Myocyte (in vitro differentiated cells): ENCODE results near the gene PRKAR1B. TPM values are rescaled to one million over a fixed set of nuclear protein-coding genes. Genes with fewer than 3 reads are reported as not detected.

ENCODE experiments used
- DNase-seq: peaks from one replicate; pipeline ENCODE4 v3.0.0-alpha.2; 2012; ENCODE audit warnings: low read depth
- total RNA-seq: library from RNA; depleted of rRNA; stranded (reverse); fragments of >200 nt; gene quantifications from 2 replicates; pipeline ENCODE4 v1.2.3, GENCODE V29; 2014

Gene PRKAR1B
- total RNA-seq, 1 donor from 2014 or later: 16.4 TPM

DNA sequence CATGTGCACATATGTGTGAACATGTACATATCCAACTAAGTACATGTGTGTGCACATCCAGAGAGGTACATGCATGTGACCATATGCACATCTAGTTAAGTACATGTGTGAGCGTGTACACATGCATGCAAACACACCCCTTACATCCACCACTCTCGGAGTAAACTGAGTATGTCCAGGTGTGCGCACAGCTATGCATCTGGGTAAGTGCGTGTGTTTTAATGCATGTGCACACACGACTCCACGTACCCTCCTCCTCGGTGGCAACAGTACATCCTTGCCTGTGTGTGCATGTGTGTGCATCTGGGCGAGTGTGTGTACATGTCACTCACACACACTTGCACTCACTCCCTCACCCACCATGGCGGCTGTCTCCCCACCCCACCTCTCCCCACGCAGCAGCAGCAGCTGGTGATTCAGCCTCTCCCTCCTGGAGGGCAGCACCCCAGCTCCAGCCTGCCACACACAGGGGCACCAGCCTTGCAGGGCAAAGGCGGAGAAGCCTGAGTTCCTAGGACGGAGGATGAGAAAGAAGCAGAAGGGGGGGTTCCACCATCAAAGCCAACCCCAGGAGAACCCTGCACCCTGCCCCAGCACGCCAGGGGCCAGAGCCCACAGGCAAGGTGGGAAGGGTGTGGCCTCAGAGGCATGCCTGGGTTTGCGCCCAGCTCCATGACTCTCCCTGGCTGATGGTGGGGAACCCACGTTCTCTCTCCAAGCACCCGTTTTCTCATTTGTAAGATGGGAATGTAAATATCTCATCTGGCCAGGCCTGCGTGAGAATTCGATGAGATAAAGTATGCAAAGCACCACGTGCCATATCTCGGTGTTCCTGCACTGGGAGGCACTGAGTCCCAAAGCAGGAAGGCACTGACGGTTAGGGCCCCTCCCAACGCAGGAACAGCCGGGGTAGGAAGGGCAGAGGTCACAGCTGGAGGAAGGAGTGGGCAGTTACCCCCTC is 28.3 kb downstream of the PRKAR1B start:
- DNase-seq: no peak

- DNase-seq: no peak
Measured at GRCh38 chr7:696812-697551, 30.1 kb downstream of the PRKAR1B start.

DNA sequence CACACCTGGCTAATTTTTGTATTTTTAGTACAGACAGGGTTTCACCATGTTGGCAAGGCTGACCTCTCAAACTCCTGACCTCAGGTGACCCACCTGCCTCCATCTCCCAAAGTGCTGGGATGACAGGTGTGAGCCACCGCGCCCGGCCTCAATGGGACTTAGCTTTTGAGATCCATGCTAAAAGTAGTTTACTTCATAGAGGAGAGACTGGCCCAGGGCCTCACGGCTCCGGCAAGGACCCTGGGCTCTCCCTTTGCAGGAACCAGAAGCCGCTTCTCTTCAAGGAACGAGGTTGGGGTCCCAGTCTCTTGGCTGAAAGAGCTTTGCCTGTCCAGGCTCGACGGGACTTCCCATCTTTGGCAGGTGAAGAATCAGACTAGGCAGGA is 30.7 kb downstream of the PRKAR1B start:
- DNase-seq: no peak

DNA sequence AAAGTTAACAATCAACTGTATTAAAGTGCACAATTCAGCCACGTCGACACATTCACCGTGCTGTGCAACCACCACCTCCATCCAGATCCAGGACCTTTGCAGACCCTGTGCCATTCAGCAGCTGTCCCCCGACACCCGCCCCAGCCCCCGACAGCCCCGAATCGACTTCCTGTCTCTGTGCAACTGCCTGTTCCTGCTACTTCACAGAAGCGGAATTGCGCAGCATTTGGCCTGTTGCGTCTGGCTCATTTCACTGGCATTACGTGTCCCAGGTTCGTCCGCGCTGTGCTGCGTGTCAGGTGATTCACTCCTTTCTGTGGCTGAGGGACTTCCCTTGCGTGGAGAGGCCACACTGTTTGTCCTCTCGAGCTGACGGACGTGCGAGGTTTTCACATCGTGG is 33.8 kb downstream of the PRKAR1B start:
- no peak for DNase-seq

DNA sequence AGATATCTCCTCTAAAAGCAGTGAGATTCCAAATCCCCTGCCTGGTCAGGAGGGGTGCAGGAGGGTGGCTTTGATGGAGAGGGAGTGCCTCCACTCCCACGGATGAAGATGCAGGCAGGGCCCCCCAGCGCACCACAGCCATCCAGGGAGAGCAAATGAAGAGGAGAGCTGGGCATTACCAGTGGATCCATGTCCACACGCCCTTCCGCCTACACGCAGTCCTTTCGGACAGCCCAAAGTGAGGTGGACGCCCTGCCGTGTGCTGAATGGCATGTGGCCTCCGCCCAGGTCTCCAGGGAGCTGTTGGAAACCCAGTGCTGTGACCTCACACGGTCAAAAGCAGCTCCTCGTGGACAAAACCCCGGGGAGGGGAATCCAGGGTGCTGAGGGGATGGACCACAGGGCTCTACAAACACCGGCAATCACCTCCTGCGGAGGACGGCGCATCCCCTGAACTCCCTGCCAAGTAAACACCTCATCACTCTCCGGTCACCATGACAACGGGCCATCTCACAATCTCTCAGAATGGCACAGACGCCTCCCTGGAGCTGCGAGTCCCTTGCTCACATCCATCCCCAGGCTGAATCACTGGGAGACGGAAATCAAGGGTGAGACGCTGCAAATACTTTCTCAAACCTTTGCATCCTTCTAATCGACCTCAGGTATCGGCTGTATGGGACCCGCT is 35.6 kb downstream of the PRKAR1B start:
- no peak for DNase-seq

GRCh38 chr7:690478-691360 is 36.4 kb downstream of the PRKAR1B start:
- no peak for DNase-seq

DNA sequence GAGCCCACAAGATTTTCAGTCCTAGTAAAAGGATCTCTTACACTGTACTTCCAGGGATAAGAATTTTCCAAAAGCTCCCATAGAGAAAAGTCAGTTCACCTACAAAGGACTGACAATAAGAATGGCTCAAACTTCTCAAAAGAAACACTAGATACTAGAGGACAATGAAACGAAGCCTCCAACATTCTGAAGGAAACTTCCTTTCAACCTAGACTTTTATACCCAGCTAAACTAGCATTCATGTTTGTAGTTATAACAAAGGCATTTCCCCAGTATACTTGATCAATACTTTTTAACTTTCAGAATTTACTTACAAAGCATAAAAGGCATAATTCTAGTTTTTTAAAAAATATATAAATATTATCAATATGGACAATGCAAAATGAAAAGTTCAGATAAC is 41.5 kb downstream of the PRKAR1B start:
- DNase-seq: peak; percentile 21

- no peak for DNase-seq
Measured at GRCh38 chr7:684416-684815, 42.7 kb downstream of the PRKAR1B start.

GRCh38 chr7:683526-684205 is 43.4 kb downstream of the PRKAR1B start:
- no peak for DNase-seq

DNA sequence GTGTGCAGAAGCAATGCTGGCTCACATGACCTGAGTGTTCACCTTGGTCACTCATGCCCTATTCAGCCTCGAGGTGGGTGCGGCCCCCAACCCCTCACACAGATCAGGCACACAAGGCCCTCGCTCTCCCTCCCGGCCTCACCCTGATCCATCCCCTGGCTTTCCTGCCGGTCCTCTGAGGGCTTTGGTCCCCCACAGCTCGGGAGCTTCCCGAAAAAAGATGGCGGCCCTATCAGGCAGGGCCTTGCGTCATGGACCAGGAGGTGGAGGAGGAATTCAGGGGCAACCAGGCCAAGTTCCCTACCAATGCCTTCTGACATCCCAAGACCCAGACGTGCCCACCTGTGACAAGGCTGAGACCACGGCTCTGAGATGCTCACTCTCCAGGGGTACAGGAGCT is 44.3 kb downstream of the PRKAR1B start:
- no peak for DNase-seq

GRCh38 chr7:681551-682307 is 45.4 kb downstream of the PRKAR1B start:
- DNase-seq: no peak

DNA sequence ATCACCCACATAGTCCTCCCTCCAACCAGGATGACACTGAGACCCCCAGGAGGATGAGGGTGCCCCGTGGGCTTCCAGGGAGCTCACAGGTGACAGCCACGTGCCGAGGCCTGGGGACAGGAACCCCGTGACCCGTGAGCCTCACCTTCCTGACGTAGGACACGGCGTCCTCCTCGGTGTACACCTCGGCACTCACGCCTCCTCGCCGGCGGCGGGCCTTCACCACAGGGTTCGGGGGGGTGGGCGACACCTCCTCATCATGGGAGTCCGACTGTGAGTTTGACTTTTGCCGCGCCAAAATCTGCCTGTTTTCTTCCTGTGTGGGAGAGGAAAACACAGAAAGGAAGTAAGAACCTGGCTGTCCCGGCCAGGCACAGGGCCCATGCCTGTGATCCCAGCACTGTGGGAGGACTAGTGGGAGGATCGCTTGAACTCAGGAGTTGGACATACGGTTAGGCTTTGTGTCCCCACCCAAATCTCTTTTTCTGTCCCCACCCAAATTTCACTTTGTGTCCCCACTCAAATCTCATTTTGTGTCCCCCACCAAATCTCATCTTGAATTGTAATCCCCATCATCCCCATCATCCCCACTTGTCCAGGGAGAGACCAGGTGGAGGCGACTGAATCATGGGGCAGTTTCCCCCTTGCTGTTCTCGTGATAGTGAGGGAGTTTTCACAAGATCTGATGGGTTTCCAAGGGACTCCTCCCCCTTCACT is 46.5 kb downstream of the PRKAR1B start:
- DNase-seq: no peak

DNA sequence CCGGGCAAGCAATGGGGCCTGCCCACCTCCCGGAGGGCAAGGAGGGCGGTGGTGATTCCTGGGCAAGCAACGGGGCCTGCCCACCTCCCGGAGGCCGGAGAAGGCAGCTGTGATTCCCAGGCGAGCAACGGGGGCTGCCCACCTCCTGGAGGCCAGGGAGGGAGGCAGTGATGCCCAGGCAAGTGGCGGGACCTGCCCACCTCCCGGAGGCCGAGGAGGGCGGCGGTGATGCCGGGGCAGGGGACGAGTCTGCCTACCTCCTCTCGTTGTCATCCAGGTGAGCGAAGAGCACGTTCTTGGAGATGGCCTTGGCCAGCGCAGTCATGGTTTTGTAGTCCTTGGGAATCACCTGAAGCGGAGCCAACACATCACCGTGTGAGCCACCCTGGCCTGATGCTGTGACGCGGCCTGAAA is 50.1 kb downstream of the PRKAR1B start:
- DNase-seq: no peak

GRCh38 chr7:676246-676971 is 50.7 kb downstream of the PRKAR1B start:
- no peak for DNase-seq

DNA sequence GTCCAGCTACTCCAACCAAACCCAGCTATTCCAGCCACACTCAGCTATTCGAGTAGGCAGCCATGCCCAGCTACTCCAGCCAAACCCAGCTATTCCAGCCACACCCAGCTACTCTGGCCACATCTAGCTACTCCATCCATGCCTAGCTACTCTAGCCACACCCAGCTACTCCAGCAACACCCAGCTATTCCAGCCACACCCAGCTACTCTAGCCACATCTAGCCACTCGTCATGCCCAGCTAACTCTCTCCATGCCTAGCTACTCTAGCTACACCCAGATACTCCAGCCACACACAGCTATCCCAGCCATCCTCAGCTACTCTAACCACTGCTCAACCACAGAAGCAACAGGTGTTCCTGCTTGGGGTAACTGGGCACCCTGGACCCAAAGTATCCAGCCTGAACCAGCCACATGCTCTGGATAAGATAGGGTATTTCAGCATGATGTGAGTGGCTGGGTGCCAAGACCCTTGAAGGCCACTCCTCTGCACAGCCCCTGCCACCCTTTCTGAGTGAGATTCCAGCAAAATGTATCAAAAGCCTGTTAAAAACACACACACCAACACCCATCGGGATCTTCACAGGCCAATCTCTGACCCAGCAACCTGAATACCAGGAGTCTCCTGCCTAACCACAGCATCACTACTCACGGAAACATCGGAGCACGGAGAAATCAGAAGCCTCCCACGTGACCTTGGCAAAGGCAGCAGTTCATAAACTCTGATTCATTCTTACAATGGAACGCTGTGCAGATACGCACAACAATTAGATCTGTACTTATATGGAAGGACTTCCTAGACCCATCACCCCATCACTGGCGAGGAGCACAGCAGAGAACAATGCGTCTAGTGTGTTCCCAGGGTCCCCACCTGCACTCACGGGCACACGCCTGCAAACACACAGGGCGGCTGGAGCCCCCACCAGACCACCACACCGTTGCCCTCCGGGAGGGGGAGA is 52.3 kb downstream of the PRKAR1B start:
- peak; percentile 40 for DNase-seq

DNA sequence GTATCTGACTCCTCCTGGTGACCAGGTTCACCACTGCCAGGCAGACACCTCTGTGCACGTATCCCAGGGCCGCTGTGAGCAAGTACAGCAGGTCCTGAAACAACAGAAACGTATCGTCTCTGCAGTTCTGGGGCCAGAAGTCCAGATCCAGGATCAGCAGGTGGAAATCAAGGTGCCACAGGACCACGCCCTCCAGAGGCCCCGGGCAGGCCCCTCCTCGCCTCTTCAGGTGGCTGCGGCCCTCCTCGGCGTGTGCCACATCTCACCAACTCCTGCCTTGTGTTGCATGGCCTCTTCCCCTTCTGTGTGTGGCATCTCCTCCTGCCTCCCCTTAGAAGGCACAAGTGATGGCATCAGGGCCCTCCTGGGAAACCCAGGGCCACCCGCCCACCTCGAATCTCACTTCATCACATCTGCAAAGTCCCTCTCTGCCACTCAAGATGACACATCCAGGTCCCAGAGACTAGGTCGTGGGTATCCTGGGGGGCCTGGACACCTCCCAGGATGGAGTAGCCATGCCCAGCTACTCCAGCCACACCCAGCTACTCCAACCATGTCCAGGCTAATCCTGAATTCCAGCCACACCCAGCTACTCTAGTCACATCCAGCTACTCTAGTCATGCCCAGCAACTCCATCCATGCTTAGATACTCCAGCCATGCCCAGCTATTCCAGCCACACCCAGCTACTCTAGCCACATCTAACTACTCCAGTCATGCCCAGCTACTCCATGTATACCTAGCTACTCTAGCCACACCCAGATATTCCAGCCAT is 53.2 kb downstream of the PRKAR1B start:
- DNase-seq: no peak
